CD4-positive, CD25-positive, alpha-beta regulatory T cell (primary cell): ENCODE data around the gene NAT10. TPM values are rescaled to one million over a fixed set of nuclear protein-coding genes. Genes with fewer than 3 reads are reported as not detected.
"Not testable (repeated sequence)": the region's sequence is repeated elsewhere in the genome, so short reads cannot be mapped to it uniquely, and the experiment has no call there.

Experiments used
- ATAC-seq, 2 donors: fragments of 150-1000 bp; cut with Tn5 transposase; one replicate each; pipeline ENCODE4 v1.10.0; 2021; ENCODE audit warnings: low read depth in 2 of 2, moderate number of reproducible peaks in 2 of 2, moderate library complexity in 1 of 2
- DNase-seq, 3 donors: peaks; one replicate each; pipeline versions ENCODE4 v3.0.0 to v3.0.0-alpha.2; 2012 to 2022; ENCODE audit warnings: mixed read lengths in 1 of 3
- H3K27ac ChIP-seq: one replicate; pipeline ENCODE4 v1.7.0; 2013; ENCODE audit warnings: mild to moderate bottlenecking, low read length; ENCODE audit not compliant: insufficient read depth, poor library complexity, severe bottlenecking
- H3K27me3 ChIP-seq: one replicate; pipeline ENCODE4 v1.7.0; 2013; ENCODE audit warnings: low read length; ENCODE audit not compliant: control insufficient read depth, insufficient read depth
- H3K36me3 ChIP-seq: one replicate; pipeline ENCODE4 v1.7.0; 2013; ENCODE audit warnings: mild to moderate bottlenecking, low read length, moderate library complexity; ENCODE audit not compliant: control insufficient read depth, insufficient read depth
- H3K4me1 ChIP-seq: 2 replicates; pipeline ENCODE4 v1.7.0; 2013; ENCODE audit warnings: mild to moderate bottlenecking, low read length; ENCODE audit not compliant: insufficient read depth, control insufficient read depth, poor library complexity, severe bottlenecking
- H3K4me3 ChIP-seq: one replicate; pipeline ENCODE4 v1.7.0; 2013; ENCODE audit warnings: low read depth, mild to moderate bottlenecking, low read length, moderate library complexity
- H3K9me3 ChIP-seq, 2 experiments: 1 replicate in 1 of 2; 2 replicates in 1 of 2; pipeline ENCODE4 v1.7.0; 2013; ENCODE audit warnings: low read length in 2 of 2, mild to moderate bottlenecking in 1 of 2, moderate library complexity in 1 of 2; ENCODE audit not compliant: control insufficient read depth in 2 of 2
- H3K27ac Mint-ChIP-seq, 3 donors: one replicate each; pipeline ENCODE4 v1.8.0; 2020 to 2022; ENCODE audit warnings: mild to moderate bottlenecking in 3 of 3, mixed read lengths in 3 of 3, moderate library complexity in 2 of 3
- H3K27me3 Mint-ChIP-seq: one replicate; pipeline ENCODE4 v1.8.0; 2022; ENCODE audit warnings: mild to moderate bottlenecking, mixed read lengths
- H3K36me3 Mint-ChIP-seq: one replicate; pipeline ENCODE4 v1.8.0; 2020; ENCODE audit warnings: mixed read lengths
- H3K4me1 Mint-ChIP-seq, 4 donors: one replicate each; pipeline ENCODE4 v1.8.0; 2020 to 2022; ENCODE audit warnings: mixed read lengths in 4 of 4, mild to moderate bottlenecking in 1 of 4
- H3K4me3 Mint-ChIP-seq, 4 donors: one replicate each; pipeline ENCODE4 v1.8.0; 2020 to 2022; ENCODE audit warnings: mild to moderate bottlenecking in 4 of 4, mixed read lengths in 4 of 4, moderate library complexity in 3 of 4
- H3K9me3 Mint-ChIP-seq, 7 donors: one replicate each; pipeline ENCODE4 v1.8.0; 2020 to 2022; ENCODE audit warnings: mixed read lengths in 7 of 7, mild to moderate bottlenecking in 3 of 7, moderate library complexity in 2 of 7
- polyA plus RNA-seq, 4 donors: library from polyadenylated mRNA; unstranded; fragments of 300-500 nt; fragmentation: Illumina TruSeq; gene quantifications; one replicate each; pipeline ENCODE4 v1.2.3, GENCODE V29; 2021
- total RNA-seq: library from RNA; stranded (reverse); gene quantifications from one replicate; pipeline ENCODE4 v1.2.3, GENCODE V29; 2022

NAT10 gene
- total and polyA plus RNA-seq, 5 donors from 2014 or later: 24.8 to 48.8 (median 32.3) TPM

- peaks cover 29 to 77% (median 63%) of the 10 kb centered on the region in 4 donors for H3K4me1 Mint-ChIP-seq
- Histone ChIP-seq H3K9me3 (no peaks in the 10 kb centered on the region), H3K4me1 (peaks cover 24% of the 10 kb centered on the region), H3K36me3 (peaks cover 24% of the 10 kb centered on the region), H3K4me3 (peak overlapping the region; percentile 29), H3K27me3 (no peaks in the 10 kb centered on the region), H3K27ac (no peak overlapping the region)
- no peaks in the 10 kb centered on the region for H3K9me3 Mint-ChIP-seq
- peak overlapping the region in 2 of 3 donors; percentile 29 to 84 for H3K27ac Mint-ChIP-seq
- peaks cover 4% of the 10 kb centered on the region for H3K27me3 Mint-ChIP-seq
- peaks cover 25% of the 10 kb centered on the region for H3K36me3 Mint-ChIP-seq
- ATAC-seq (no peak), DNase-seq (no peak)
- H3K4me3 Mint-ChIP-seq: peak overlapping the region in 3 of 4 donors; percentile 10 to 20 (median 11)
These were observed 37.9 kb upstream of the NAT10 start for GRCh38 chr11:34067383-34068065.

DNA sequence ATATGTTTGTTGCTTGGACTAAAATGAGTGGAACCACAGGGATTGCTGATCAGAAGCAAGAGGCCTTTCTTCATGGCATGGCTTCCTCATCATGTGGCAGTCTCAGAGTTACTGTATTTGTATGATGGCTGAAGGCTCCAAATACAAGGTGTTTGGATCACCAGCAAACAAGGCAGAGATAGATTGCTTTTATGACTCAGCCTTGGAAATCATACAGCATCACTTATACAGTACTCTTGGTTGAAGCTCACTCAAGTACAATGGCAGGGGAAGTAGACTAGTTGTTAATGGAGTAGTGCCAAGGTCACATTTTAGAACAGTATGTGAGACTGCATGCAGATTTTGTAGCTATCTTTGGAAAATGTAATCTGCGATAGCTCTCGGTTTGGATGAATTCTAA lies 37.3 kb upstream of the NAT10 start:
- Histone ChIP-seq H3K4me3 (no peak overlapping the region), H3K27ac (no peak overlapping the region), H3K9me3 (no peaks in the 10 kb centered on the region), H3K4me1 (peaks cover 24% of the 10 kb centered on the region), H3K27me3 (no peaks in the 10 kb centered on the region), H3K36me3 (peaks cover 24% of the 10 kb centered on the region)
- H3K4me3 Mint-ChIP-seq: peak overlapping the region in 2 of 4 donors; percentile 0 to 20
- peaks cover 28 to 72% (median 62%) of the 10 kb centered on the region in 4 donors for H3K4me1 Mint-ChIP-seq
- DNase-seq: no peak
- peaks cover 4% of the 10 kb centered on the region for H3K27me3 Mint-ChIP-seq
- no peak overlapping the region for H3K27ac Mint-ChIP-seq
- H3K9me3 Mint-ChIP-seq: no peaks in the 10 kb centered on the region
- ATAC-seq: no peak
- H3K36me3 Mint-ChIP-seq: peaks cover 22% of the 10 kb centered on the region

DNA sequence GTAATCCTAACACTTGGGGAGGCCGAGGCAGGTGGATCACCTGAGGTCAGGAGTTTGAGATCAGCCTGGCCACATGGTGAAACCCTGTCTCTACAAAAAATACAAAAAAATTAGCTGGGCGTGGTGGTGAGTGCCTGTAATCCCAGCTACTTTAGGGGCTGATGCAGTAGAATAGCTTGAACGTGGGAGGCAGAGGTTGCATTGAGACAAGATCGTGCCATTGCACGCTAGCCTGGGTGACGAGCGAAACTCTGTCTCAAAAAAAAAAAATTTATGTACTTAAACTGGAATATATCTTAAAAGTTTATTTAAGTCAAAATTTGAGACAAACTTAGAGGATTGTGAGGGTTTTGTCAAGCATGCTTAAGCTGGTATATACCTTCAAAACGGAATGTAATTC lies 34.1 kb upstream of the NAT10 start:
- peak overlapping the region in 1 of 3 donors; percentile 62 for H3K27ac Mint-ChIP-seq
- not testable (repeated sequence) for DNase-seq, H3K9me3 ChIP-seq, H3K27me3 ChIP-seq, ATAC-seq, H3K27me3 Mint-ChIP-seq, H3K4me3 Mint-ChIP-seq, H3K27ac ChIP-seq, H3K4me3 ChIP-seq, H3K9me3 Mint-ChIP-seq
- peaks cover 20% of the 10 kb centered on the region for H3K36me3 Mint-ChIP-seq
- H3K36me3 ChIP-seq: peaks cover 48% of the 10 kb centered on the region
- peaks cover 18% of the 10 kb centered on the region for H3K4me1 ChIP-seq
- H3K4me1 Mint-ChIP-seq: peaks cover 36 to 66% (median 57%) of the 10 kb centered on the region in 4 donors

DNA sequence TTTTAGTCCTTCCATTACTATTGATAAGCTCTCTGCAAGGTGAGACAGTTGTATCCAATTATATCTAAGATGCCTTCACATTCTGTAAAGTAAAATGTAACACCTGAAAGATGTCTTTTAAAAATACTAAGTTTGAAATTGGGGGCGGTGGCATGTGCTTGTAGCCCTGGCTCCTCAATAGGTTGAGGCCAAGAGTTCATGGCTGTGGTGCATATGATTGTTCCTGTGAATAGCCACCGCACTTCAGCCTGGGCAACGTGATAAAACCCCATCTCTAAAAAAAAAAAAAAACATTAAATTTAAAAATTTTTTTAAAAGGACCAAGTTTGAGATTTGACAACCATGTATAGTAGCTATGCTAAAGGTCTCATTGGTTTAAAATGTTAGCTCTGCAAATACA lies 33.4 kb upstream of the NAT10 start:
- no peak overlapping the region for H3K27ac ChIP-seq
- H3K36me3 ChIP-seq: peaks cover 55% of the 10 kb centered on the region
- Mint-ChIP-seq H3K4me3 (no peak overlapping the region), H3K27me3 (no peaks in the 10 kb centered on the region), H3K9me3 (no peaks in the 10 kb centered on the region), H3K27ac (no peak overlapping the region), H3K4me1 (peaks cover 37 to 62% (median 55%) of the 10 kb centered on the region in 4 donors), H3K36me3 (peaks cover 22% of the 10 kb centered on the region)
- no peak for DNase-seq
- no peaks in the 10 kb centered on the region for H3K27me3 ChIP-seq
- no peak for ATAC-seq
- H3K4me1 ChIP-seq: peaks cover 14% of the 10 kb centered on the region
- H3K4me3 ChIP-seq: no peak overlapping the region
- H3K9me3 ChIP-seq: no peaks in the 10 kb centered on the region

- DNase-seq (no peak), ATAC-seq (no peak)
- Histone ChIP-seq H3K4me3 (no peak overlapping the region), H3K27me3 (no peaks in the 10 kb centered on the region), H3K36me3 (peaks cover 63% of the 10 kb centered on the region), H3K4me1 (peaks cover 6% of the 10 kb centered on the region), H3K9me3 (no peaks in the 10 kb centered on the region), H3K27ac (no peak overlapping the region)
- Mint-ChIP-seq H3K9me3 (no peaks in the 10 kb centered on the region), H3K4me1 (peaks cover 41 to 61% (median 57%) of the 10 kb centered on the region in 4 donors), H3K27me3 (no peaks in the 10 kb centered on the region), H3K27ac (no peak overlapping the region), H3K36me3 (peaks cover 29% of the 10 kb centered on the region), H3K4me3 (no peak overlapping the region)
These were observed 32.6 kb upstream of the NAT10 start for GRCh38 chr11:34072832-34073231.

GRCh38 chr11:34074391-34074790 lies 31.0 kb upstream of the NAT10 start:
- H3K4me3 Mint-ChIP-seq: no peak overlapping the region

GRCh38 chr11:34075178-34075820 lies 30.1 kb upstream of the NAT10 start:
- peak overlapping the region; percentile 11 to 86 (median 84) for H3K27ac Mint-ChIP-seq
- ATAC-seq (no peak), DNase-seq (no peak)
- Histone ChIP-seq H3K36me3 (peaks cover 86% of the 10 kb centered on the region), H3K4me1 (peaks cover 4% of the 10 kb centered on the region), H3K27ac (no peak overlapping the region), H3K9me3 (no peaks in the 10 kb centered on the region), H3K4me3 (no peak overlapping the region), H3K27me3 (no peaks in the 10 kb centered on the region)
- H3K36me3 Mint-ChIP-seq: peaks cover 42% of the 10 kb centered on the region
- no peaks in the 10 kb centered on the region for H3K9me3 Mint-ChIP-seq
- H3K4me3 Mint-ChIP-seq: no peak overlapping the region
- H3K27me3 Mint-ChIP-seq: no peaks in the 10 kb centered on the region
- peaks cover 39 to 52% (median 48%) of the 10 kb centered on the region in 4 donors for H3K4me1 Mint-ChIP-seq

More at GRCh38 chr11:34074391-34074790, 31.0 kb upstream of the NAT10 start:
- H3K4me1 ChIP-seq: peaks cover 4% of the 10 kb centered on the region
- H3K36me3 Mint-ChIP-seq: peaks cover 38% of the 10 kb centered on the region
- DNase-seq (no peak), ATAC-seq (no peak)
- H3K36me3 ChIP-seq: peaks cover 78% of the 10 kb centered on the region
- H3K27me3 ChIP-seq: no peaks in the 10 kb centered on the region
- H3K27me3 Mint-ChIP-seq: no peaks in the 10 kb centered on the region
- no peaks in the 10 kb centered on the region for H3K9me3 ChIP-seq
- H3K4me3 ChIP-seq: no peak overlapping the region
- no peak overlapping the region for H3K27ac ChIP-seq
- H3K27ac Mint-ChIP-seq: peak overlapping the region; percentile 72 to 84 (median 80)
- H3K9me3 Mint-ChIP-seq: no peaks in the 10 kb centered on the region
- H3K4me1 Mint-ChIP-seq: peaks cover 39 to 61% (median 54%) of the 10 kb centered on the region in 4 donors
